Activated naive CD4-positive, alpha-beta T cell (primary cell): ENCODE measurements around the gene GJB1.
"Not testable (repeated sequence)": the region's sequence is repeated elsewhere in the genome, so short reads cannot be mapped to it uniquely, and the experiment has no call there.

Experiments used
- DNase-seq, 4 experiments: peaks; one replicate each; lab custom pipeline; 2025; lab: John Stamatoyannopoulos, UW

Gene GJB1

DNA sequence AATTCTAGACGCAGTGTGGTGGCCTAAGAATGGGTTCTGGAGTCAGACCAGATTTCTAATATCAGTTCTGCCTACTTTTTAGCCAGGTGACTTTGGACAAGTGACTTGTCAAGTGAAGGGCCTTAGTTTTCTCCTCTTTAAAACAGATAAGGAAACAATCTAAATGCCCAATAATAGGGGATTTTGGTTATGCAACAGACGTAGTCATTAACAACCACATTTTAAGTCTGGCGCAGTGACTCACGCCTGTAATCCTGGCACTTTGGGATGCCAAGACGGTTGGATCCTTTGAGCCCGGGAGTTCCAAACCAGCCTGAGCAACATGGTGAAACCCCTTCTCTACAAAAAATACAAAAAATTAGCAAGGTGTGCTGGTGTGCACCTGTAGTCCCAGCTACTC is 33.0 kb downstream of the GJB1 start:
- DNase-seq = no peak

DNA sequence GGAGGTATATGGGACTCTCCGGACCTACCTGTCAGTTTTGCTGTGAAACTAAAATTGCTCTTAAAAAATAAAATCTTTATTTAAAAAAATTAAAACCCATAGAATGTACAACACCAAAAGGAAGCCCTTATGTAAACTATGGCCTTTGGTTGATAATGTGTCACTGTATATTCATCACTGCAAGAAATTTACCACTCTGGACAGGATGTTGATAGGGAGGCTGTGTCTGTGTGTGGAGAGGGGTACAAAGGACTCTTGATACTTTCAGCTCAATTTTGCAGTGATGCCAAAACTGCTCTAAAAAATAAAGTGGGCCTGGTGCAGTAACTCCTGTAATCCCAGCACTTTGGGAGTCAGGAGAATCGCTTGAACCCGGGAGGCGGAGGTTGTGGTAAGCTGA is 33.8 kb downstream of the GJB1 start:
- no peak for DNase-seq

GRCh38 chrX:71268624-71269023 is 45.6 kb downstream of the GJB1 start:
- DNase-seq = not testable (repeated sequence)

DNA sequence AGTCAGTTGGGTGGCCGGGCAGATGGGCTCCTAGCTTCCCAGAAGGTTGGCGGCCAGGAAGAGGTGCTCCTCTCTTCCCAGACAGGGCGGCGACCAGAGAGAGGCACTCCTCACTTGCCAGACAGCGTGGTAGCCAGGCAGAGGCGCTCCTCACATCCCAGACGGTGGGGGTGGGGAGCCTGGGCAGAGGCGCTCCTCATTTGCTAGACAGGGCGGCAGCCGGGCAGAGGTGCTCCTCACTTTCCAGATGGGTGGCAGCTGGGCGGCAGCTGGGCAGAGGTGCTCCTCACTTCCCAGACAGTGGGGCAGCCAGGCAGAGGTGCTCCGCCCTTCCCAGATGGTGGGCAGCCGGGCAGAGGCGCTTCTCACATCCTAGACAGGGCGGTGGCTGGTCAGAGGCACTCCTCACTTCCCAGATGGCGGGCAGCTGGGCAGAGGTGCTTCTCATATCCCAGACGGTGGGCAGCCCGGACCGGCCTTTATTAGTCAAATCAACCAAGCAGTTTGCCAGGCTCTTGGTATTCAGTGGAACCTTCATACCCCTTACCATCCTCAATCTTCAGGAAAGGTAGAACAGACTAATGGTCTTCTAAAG is 46.9 kb downstream of the GJB1 start:
- DNase-seq = no peak

GRCh38 chrX:71272313-71272712 is 49.3 kb downstream of the GJB1 start:
- not testable (repeated sequence) for DNase-seq
